GM21515 (cell line): ENCODE measurements around the gene CIB2.

ENCODE experiments used
- ATAC-seq: cut with Tn5 transposase; IDR thresholded peaks from one replicate; pipeline ENCODE4 v1.9.1; 2021; ENCODE audit not compliant: unreplicated experiment

The CIB2 gene

DNA sequence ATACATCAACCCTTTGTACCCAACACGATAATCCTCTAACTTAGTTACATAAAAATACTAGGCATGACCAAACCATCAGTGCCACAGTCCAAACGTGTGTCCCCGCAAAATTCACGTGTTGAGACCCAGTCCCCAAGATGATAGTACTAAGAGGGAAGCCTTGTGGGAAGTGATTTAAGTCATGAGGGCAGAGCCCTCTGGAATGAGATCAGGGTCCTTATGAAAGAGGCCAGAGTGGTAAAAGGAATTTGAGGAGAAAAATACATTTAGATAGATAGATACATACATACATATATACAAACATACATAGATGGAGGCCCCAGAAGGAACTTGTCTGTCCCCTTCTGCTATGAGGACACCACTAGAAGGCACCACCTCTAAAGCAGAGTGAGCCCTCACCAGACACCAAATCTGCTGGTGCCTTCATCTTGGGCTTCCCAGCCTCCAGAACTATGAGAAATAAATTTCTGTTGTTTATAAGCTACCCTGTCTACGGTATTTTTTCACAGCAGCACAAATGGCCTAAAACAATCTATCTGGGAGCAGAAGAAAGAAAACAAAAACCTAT is 61.7 kb downstream of the CIB2 start:
- ATAC-seq, result no peak

DNA sequence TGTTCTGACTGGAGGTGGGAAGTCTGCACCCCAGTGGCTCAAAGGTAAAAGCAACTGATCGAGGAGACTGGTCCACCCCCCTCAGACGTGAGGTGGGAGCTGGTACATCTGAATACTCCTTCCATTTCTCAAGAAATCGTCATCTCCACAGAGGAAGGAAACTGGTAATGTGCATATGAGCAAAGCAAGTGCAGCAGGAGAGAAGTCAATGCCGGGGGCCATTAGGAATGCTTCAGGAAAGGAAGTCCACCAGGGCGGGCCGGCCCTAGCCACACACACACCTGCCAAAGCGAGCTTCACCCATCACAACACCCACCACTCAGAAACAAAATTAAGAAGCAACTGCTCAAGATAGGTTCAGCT is 62.2 kb downstream of the CIB2 start:
- ATAC-seq, result peak; percentile 20

GRCh38 chr15:78067328-78068228 is 63.7 kb downstream of the CIB2 start:
- ATAC-seq, result no peak

GRCh38 chr15:78065973-78066946 is 65.0 kb downstream of the CIB2 start:
- peak; percentile 52 for ATAC-seq

DNA sequence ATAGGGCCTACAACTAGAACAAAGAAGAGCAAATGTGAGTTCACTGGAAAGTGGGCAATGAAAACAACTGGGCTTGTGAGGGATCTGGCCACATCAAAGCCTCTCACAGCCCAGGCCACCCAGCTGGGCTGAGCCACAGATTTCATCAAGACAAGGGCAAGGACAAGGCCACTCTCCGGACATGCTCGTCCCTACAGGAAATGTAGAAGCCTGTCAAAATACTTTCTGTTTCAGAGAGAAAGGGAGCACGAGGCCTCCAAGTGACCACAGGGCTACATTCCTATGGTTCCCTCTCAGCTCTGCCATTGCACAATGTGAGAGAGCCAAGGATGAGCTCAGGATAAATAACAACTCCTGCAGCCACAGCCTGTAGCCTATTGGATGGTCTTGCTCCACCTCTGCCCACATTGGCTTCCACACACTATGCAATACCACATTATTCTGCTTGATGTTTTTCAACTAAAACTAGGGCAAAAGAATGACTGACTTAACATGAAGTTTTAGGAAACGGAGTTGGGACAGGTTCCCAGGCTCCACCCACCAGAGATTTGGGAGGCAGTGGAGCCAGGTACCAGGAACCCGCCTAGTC is 65.9 kb downstream of the CIB2 start:
- no peak for ATAC-seq

GRCh38 chr15:78064544-78064943 is 66.7 kb downstream of the CIB2 start:
- no peak for ATAC-seq

DNA sequence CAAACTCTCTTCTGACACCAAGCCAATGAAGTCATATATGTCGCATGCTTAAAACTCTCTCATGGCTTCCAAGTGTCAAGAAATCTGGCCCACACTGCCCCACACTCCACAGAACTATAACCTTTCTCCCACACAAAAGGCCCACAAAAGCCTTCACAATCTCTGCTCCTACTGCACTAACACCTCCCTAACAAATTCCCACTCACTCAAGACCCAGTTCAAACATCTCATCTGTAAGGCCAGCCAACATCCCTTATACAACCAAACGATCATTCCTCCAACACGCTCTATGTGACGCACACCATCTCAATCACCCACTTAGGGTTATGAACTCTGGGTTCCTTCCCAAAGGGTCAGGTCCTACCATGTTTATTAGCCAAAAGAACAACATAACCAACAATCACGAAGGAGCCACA is 67.3 kb downstream of the CIB2 start:
- no peak for ATAC-seq

DNA sequence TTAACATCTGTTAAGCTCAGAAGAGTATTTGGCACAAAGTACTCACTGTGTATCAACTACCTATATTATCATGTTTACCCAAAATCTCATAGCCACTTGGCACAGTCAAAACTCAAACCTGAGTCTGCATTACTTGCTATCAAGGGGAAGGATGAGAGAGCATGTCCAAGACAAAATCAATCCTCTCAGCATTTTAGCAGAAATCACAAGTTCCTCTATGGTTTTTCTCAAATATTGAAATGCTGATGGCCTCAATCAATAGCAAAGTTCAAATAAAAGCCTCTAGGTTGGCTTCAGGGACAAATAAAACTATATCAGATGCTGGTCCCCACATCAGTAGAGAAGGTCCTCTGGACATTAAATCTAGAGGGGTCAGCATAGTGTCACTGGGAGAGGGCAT is 68.0 kb downstream of the CIB2 start:
- no peak for ATAC-seq

DNA sequence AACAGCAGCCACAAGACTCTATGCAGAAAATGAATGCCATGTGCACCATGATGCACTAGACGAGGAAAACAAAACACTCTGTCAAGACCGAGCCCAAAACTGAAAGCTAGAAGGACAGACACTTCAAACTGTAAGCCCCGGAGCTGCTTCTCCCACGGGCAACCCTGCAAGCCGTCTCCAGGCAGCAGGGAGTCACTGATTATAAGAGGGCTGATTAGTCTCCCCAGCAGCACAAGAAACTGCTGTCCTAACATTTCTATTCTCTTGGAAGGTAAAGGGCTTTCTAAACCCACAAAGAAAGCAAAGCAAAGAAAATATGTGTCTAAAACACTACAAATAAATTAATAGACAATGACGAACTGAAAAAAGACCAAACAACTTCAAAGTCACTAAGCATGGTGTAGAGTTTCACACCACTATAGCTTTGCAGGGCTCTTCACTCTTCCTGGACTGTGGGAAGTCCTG is 69.2 kb downstream of the CIB2 start:
- no peak for ATAC-seq

GRCh38 chr15:78060232-78060631 is 71.0 kb downstream of the CIB2 start:
- ATAC-seq, result no peak

GRCh38 chr15:78059110-78059839 is 72.0 kb downstream of the CIB2 start:
- ATAC-seq, result no peak

GRCh38 chr15:78058401-78058935 is 72.8 kb downstream of the CIB2 start:
- no peak for ATAC-seq

DNA sequence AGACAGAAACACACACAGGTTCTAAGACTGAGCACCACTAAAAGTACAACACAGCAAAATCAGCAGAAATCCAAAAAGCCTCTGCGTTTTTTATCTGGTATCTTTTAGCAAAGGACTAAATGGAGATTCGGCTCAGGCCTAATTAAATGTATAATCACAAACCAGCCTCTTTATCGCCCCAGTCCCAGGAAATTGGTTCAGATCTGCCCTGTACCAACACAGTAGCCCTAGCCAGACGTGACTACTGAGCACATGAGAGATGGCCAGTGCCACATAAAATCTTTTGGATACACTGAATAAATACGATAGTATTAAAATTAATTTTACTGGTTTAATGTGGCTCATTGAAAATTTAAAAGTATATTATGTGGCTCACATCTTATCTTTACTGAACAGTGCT is 73.4 kb downstream of the CIB2 start:
- ATAC-seq, result no peak

GRCh38 chr15:78056714-78057269 is 74.5 kb downstream of the CIB2 start:
- ATAC-seq, result no peak

GRCh38 chr15:78055919-78056713 is 75.1 kb downstream of the CIB2 start:
- no peak for ATAC-seq

- no peak for ATAC-seq
Observed at GRCh38 chr15:78054966-78055365, 76.3 kb downstream of the CIB2 start.
